HG03064 (cell line): Measurements from ENCODE around the gene GBF1.
A peak's percentile ranks its signal among the peaks of the same experiment; 100 is the strongest.
"Not testable (repeated sequence)": the region's sequence is repeated elsewhere in the genome, so short reads cannot be mapped to it uniquely, and the experiment has no call there.

Experiments used
- ATAC-seq: cut with Tn5 transposase; IDR thresholded peaks from one replicate; pipeline ENCODE4 v1.9.1; 2021; ENCODE audit warnings: low read depth; ENCODE audit not compliant: unreplicated experiment

Gene GBF1, protein sequence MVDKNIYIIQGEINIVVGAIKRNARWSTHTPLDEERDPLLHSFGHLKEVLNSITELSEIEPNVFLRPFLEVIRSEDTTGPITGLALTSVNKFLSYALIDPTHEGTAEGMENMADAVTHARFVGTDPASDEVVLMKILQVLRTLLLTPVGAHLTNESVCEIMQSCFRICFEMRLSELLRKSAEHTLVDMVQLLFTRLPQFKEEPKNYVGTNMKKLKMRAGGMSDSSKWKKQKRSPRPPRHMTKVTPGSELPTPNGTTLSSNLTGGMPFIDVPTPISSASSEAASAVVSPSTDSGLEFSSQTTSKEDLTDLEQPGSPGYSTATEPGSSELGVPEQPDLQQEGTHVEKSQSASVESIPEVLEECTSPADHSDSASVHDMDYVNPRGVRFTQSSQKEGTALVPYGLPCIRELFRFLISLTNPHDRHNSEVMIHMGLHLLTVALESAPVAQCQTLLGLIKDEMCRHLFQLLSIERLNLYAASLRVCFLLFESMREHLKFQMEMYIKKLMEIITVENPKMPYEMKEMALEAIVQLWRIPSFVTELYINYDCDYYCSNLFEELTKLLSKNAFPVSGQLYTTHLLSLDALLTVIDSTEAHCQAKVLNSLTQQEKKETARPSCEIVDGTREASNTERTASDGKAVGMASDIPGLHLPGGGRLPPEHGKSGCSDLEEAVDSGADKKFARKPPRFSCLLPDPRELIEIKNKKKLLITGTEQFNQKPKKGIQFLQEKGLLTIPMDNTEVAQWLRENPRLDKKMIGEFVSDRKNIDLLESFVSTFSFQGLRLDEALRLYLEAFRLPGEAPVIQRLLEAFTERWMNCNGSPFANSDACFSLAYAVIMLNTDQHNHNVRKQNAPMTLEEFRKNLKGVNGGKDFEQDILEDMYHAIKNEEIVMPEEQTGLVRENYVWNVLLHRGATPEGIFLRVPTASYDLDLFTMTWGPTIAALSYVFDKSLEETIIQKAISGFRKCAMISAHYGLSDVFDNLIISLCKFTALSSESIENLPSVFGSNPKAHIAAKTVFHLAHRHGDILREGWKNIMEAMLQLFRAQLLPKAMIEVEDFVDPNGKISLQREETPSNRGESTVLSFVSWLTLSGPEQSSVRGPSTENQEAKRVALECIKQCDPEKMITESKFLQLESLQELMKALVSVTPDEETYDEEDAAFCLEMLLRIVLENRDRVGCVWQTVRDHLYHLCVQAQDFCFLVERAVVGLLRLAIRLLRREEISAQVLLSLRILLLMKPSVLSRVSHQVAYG (N-terminal part only)

DNA sequence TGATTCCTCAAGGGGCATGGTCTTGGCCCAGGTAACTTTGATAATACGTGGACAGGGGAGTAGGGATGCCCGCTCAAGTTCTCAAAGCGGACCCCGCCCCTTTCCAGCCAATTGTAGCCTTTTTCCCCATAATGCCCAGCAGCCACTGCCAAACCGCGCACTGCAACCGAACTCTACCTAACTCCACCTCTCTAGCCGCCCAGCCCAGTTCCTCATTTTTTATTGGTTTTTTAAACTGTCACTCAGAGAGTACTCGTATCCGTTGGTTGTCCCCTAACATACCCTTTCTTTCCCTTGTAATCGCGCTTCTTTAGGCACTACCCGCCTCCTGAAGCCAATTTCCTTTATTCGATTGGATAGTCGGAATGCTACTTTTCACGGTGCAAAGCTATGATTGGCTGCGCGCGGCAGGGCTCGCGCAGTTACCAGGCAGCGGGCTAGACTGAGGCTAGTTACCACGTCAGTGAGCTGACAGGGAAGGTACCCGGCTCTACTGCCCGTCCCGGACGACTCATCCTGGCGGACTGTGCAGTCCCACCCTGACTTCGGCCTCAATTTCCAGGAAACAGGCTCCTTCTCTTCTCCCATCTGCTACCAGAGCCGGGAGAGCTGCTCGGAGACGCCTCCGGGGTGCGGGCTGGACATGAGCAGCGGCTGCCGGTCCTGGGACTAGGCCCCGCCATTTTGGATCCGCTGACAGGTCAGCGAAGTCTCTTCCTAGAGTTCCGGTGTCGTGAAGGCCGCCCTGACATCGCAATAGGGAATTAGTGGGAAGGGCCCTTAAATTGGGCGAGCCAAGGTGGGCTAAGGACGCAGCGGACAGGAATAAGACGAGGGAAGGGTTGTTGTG lies at the start of gene GBF1:
GBF1 (plus strand) TSS at position 451 of the 850 bp plus-strand sequence. CDS start 13,407 bp downstream, outside the sequence.
- ATAC-seq, result peak; percentile 90

DNA sequence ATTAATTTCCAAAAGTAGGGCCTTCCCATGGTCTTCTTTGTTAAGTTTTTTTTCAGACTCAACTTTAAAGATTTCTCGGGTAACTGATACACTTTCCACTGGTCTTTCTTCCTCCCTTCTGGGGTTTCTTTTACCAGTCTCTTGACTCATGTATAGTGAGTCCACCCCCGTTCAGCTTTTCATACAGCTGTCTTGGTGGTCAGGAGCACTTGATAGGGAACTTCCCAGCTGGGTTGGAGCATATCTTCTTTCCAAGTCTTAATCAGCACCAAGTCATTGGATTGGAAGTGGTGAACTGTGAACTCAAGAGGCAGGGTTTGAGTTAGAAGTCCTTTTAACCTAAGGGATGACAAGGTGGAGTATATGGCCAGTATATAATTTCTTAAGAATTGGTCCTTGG lies 48.4 kb upstream of the GBF1 start:
- no peak for ATAC-seq

DNA sequence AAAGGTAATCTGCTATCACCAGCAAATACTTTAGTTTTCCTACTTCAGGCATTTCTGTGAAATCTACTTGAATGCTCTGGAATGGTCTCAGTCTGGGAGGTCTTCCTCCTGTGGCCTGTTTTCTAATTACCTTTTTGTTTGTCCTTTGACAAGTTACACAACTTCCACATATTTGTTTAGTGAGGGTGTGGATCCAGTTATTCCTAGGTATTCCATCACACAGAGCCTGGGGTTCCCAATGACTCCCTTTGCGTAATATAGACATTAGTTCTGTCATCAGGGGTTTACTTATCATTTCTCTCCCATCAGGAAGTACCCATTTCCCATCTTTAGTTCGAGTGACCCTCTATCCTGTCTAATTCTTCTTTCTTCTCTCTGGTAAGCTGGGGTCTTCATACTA lies 47.3 kb upstream of the GBF1 start:
- ATAC-seq, result no peak

DNA sequence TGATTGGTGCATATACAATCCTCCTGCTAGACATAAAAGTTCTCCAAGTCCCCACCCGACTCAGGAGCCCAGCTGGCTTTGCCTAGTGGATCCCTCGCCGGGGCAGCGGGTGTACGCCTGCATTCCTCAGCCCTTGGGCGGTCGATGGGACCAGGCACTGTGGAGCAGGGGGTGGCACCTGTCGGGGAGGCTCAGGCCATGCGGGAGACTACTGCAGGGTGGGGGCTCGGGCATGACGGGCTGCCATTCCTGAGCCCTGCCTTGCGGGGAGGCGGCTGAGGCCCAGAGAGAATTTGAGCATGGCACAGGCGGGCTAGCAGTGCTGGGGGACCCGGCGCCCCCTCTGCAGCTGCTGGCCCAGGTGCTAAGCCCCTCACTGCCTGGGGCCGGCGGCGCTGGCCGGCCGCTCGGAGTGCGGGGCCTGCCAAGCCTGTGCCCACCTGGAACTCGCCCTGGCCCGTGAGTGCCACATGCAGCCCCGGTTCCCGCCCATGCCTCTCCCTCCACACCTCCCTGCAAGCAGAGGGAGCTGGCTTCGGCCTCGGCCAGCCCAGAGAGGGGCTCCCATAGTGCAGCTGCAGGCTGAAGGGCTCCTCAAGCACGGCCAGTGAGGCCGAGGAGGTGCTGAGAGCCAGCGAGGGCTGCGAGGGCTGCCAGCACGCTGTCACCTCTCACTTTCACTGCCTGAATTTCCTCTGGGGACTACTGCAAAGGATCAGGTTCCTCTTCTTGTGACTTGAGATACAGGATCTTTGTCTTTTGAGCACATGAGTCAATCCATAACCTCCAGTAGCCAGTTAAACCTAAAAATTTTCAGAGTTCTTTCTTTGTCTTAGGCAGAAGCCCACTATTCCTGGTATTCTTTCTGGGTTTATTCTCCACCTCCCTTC lies 44.3 kb upstream of the GBF1 start:
- no peak for ATAC-seq

DNA sequence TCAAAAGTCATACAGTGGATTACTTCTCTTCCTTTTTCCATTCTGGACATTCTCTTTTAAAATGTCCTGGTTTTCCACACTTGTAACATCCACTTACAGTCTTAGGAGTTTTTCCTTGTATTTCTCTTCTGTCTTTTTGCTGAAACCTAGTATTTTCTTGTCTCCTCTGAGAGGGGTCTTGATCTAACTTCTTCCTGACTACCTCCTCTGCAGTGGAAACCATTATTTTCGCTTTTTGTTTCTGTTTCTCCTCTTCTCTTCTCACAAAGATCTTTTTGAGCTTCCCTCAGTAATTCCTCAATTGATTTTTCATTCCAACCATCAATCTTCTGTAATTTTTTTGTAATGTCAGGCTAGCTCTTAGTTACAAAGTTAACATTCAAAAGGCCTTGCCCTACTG lies 42.9 kb upstream of the GBF1 start:
- ATAC-seq, result no peak

DNA sequence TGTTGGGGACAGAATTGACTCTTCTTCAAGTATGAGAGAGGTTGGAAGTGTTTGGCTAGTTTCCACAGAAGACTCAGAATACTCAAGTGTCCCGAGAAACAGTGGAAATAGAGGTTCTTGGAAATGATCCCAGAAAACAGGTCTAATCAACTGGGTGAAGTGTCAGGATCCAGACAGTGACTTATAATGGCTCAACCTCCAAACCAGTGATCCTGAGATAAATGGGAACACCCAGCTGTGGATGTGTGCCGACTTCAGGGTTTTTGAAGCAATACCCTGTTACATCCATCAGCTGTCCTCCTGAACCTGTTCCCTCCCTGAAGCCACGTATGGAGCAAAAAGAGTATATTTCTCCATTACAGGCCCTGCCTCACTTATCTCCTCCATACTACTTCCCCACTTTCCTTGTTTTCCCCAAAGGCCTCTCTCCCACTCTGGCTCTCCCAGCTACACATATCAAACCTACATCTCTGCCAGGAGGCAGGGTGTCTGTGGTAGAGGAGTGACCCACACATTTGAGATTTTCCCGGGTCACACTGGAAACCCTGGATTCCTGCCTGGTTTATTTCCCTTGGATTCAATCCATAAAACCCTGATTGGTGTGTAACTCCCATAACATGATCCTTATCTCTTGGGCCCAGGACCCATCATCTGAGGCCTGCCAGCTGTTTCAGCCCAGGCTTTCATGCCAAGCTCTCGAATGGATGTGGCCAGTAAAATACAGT lies 36.9 kb upstream of the GBF1 start:
- ATAC-seq, result no peak

DNA sequence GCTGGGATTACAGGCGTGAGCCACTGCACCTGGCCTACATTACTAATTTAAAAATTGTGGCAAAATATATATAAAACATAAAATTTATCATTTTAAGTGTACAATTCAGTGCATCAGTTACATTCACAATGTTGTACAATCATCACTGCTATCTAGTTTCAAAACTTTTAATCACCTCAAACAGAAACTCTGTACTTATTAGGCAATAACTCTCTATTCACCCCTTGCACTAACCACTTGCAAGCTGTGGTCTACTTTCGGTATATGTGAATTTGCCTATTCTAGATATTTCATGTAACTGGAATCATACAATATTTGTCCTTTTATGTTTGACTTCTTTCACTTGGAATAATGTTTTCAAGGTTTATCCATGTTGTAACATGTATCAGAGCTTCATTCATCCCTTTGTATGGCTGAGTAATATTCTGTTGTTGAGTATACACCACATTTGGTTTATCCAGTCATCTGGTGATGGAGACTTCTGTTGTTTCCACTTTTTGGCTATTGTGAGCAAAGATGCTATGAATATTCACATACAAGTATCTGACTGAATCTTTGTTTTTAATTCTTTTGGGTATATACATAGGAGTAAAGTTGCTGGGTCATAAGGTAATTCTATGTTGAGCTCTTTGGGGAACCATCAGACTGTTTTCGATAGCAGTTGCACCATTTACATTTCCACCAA lies 33.6 kb upstream of the GBF1 start:
- no peak for ATAC-seq

DNA sequence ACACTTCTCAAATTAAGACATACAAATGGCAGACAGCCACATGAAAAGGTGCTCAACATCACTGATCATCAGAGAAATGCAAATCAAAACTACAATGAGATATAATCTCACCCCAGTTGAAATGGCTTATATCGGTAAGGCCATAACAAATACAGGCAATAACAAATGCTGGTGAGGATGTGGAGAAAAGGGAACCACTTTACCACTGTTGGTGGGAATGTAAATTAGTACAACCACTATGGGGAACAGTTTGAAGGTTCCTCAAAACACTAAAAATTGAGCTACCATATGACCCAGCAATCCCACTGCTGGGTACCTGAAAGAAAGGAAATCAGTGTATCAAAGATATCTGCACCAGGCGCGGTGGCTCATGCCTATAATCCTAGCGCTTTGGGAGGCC lies 31.7 kb upstream of the GBF1 start:
- not testable (repeated sequence) for ATAC-seq

DNA sequence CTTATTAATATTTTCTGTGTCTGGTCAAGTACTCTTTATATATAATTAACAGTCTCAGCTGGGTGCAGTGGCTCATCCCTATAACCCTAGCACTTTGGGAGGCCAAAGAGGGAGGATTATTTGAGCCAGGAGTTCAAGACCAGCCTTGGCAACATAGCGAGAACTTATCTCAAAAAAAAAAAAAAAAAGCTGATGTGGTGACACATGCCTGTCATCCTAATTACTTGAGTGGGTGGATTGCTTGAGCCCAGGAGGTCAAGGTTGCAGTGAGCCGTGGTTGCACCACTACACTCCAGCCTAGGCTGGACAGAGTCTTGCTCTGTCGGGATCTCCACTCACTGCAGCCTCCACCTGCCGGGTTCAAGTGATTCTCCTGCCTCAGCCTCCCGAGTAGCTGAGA lies 26.0 kb upstream of the GBF1 start:
- ATAC-seq, result no peak

DNA sequence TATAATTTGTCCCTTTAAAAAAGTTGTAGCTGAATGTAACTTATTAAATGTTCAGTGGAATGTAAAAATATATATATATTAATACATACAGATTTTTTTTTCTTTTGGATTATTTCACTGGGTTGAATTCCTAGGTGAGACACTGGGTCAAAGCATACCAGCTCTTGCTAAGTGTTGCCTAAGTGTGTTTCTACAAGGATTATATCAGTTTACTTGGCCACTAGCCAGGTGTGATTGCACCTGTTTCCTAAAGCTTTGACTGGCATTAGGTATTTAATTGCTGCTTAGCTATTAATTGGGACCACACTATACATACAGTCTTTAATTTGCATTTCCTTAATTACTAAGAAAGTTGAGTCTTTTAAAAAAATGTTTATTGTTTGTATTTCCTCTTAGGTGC lies 24.7 kb upstream of the GBF1 start:
- ATAC-seq, result no peak

DNA sequence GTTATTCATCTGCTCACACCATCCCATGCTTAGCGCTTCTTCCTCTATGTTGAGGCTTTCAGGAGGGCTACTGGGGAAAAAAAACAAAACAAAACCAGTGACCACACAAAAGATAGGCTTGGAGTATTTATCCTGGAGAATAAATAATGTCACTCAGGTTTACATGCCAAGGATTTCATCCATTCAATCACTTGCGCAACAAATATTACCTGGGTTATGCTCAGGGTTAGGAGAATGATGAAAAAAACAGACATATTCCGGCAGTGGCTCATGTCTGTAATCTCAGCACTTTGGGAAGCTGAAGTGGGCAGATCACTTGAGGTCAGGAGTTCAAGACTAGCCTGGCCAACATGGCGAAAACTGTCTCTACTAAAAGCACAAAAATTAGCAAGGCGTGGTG lies 22.5 kb upstream of the GBF1 start:
- ATAC-seq, result no peak

DNA sequence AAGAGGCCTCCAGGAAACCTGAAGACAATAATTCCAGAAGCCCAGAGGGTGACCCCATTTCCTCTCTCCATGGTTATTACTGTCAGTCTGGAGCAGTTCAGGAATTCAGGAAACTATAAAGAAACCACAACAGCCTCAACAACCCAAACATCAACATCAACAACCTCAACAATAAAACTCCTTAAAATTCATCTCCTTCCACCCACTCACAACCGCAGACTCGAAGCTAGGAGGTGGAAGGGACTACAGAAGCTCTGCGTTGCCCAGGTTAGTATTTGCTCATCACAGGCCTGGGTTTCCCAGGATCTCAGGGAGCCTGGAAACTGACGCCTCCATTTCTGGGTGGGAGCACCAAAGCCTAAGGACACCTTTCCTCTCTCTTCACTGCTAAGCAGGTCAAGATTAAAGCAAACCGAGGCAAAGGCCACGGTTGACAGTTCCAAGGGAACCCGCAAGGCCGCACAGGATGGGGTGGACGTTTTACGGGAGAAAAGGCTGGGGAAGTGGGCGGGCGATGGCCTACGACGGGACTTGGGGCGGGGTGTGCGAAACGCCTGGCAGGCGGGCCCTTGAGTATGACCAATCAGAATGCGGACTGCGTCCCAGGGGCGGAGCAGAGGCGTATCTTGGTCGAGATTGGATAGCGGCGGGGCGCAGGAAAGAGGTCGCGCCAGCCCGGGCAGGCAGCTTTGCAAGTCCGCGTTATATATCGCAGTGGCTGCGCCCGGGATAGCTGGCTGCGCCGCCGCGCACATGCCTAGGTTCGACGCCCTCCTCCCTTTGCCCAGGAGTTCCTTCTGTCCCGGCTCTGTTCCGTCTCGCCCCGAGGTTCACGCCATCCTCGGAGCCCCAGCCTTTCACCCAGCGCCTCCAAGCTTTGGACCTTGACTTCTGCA lies 19.4 kb upstream of the GBF1 start, which contains the start of gene ELOVL3:
ELOVL3 (plus strand) TSS at position 654 of the 896 bp plus-strand sequence. CDS start 250 bp downstream, outside the sequence.
- ATAC-seq, result no peak

DNA sequence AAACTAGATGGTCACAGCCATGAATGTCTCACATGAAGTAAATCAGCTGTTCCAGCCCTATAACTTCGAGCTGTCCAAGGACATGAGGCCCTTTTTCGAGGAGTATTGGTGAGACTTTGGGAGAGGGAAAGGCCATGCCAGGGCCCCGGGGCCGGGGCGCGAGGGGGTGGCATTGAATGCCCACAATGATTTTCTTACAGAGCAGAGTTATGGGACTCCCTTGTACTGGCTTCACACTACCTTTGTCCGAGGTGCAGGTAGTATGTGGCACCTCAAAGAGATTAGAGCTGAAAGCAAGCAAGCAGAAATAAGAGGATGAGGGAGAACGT lies 18.8 kb upstream of the GBF1 start:
- ATAC-seq, result no peak

DNA sequence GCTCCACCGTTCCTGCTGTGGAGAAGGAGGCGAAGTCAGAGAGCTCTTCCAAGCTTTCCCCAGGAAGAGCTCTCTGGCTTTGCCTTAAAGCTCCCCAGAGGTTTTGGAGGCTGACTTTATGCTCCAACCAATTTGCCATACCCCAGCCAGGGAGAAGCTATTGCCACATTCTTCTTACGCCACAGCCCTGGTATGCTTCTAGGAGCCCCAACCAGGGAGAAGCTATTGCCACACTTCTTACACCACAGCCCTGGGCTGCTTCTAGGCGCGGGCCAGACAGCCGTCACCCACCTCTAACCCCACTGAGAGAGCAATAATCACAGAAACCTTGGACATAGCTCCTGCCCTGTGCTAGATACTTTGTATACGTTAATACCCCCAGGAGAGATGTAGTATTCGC lies 18.3 kb upstream of the GBF1 start:
- ATAC-seq, result no peak

DNA sequence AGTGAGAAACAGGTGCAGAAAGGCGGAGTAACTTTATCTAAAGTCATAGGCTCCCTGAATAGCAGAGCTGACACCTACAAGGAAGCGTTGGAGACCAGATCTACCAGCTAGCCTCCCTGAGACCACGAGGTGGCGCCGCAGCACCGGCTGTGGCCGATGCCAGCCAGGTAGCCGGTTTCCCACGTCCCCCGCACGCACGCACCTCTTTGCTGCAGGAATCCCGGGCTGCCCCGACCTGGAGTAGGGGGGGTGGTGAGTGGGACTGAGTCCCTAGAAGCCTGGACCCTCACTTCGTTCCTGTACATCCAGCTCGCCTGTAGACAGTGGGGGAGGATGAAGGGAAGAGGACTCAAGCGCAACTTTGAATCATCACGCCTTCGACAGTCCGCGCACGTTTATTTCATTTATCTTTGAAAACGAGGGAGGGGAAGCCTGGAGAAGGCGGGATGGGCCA lies 15.5 kb upstream of the GBF1 start:
- ATAC-seq, result no peak

DNA sequence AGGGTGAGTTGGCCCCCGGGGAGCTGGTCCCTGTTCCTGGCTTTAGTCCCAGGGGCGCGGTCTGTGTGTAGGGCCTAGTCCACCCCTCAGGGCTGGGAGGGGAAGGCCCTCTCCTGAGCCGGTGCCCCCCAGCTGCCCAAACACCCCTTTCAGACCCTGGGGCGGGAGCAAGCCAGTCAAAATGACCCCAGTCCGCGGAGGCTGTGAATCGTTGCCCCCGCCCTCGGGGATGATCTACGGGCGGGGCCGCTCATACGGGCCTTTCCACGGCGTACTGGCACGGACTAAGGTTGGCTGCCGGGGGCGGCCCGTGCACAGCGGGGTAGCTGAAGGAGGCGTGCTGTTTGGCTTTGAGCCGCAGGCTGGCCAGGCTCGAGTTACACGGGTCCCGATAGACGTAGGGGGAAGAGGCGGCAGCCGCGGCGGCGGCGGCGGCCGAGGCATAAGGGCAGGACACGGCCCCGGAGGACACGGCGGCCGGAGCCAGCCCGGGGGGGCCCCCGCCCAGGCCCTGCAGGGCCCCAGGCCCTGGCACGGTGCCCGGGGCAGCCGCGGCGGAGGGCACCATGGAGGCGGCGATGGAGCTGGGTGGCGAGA lies 15.0 kb upstream of the GBF1 start:
- ATAC-seq, result no peak
